ENCODE data around the gene XKR8.

Gene XKR8

DNA sequence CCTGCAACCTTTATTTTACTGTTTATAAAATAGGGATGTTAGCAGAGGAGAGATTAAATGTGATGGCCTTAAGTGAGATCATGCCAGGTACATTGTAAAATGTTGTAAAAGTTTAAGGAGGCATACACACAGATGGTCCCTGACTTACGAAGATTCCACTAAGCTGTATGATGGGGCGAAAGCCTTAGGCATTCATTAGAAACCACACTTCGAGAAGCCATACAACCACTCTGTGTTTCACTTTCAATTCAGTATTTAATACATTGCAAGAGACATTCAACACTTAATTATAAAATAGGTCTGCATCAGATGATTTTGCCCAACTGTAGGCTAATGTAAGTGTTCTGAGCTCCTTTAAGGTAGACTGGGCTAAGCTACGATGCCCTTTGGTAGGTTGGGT, 21.3 kb upstream of the XKR8 start:
- H3K4ac ChIP-seq (ENCODE audit: low read depth, low read length) = no peak overlapping the region
- no peak for DNase-seq
- H3K27me3 ChIP-seq (ENCODE audit: insufficient read depth, low read length, poor library complexity) = no peaks in the 10 kb centered on the region
- H3K4me3 ChIP-seq (ENCODE audit: low read length) = no peak overlapping the region
- H3K27ac ChIP-seq (ENCODE audit: low read depth, low read length) = no peak overlapping the region
- no peak overlapping the region for H2BK5ac ChIP-seq (ENCODE audit: low read length)
- WGBS (ENCODE audit: extremely low coverage, insufficient coverage, low lambda C conversion rate) = no CpG with 5 or more reads among the region's 4 CpGs
- no peaks in the 10 kb centered on the region for H3K79me1 ChIP-seq (ENCODE audit: low read length)
- H4K8ac ChIP-seq (ENCODE audit: low read depth, low read length) = no peak overlapping the region
- H3K9ac ChIP-seq (ENCODE audit: low read length) = no peak overlapping the region
- peaks cover 8% of the 10 kb centered on the region for H3K4me1 ChIP-seq (ENCODE audit: control insufficient read depth, low read depth, low read length)
- H2BK15ac ChIP-seq (replicated peaks; ENCODE audit: low read depth) = no peak overlapping the region
- no peaks in the 10 kb centered on the region for H3K36me3 ChIP-seq (ENCODE audit: control insufficient read depth, insufficient read depth, low read length)
- no peak overlapping the region for H4K5ac ChIP-seq (ENCODE audit: low read length)
- H2BK120ac ChIP-seq (ENCODE audit: low read depth, low read length) = no peak overlapping the region
- H3K23ac ChIP-seq (ENCODE audit: low read length) = no peak overlapping the region
- H2AK5ac ChIP-seq (ENCODE audit: low read length) = no peak overlapping the region
- H3K18ac ChIP-seq (ENCODE audit: low read length) = no peak overlapping the region
- H3K56ac ChIP-seq (ENCODE audit: low read length) = no peak overlapping the region
- H3K4me2 ChIP-seq (ENCODE audit: low read length) = no peak overlapping the region
- H3K79me2 ChIP-seq (ENCODE audit: control insufficient read depth, insufficient read depth, low read length) = no peaks in the 10 kb centered on the region

DNA sequence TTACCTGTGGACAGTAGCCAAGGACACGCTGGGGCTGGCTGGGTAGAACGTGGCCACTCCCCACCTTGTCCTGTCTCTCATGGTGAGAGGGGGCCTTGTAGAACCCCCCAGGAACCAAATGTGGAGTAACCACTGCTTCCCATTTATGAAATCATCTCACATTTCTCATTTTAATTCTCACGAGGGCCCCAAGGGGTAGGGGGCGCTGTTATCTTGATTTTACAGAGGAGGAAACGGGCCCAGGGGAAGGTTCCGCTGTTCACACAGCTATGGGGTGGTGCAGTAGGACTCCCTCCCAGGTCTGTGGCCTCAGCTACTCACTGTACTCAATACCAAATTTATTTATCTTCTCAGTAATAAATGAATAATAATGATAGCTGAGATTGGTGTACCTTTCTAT, 19.5 kb upstream of the XKR8 start:
- Histone ChIP-seq H3K4me3 (ENCODE audit: low read length) (no peak overlapping the region), H3K27me3 (ENCODE audit: insufficient read depth, low read length, poor library complexity) (no peaks in the 10 kb centered on the region), H3K79me1 (ENCODE audit: low read length) (no peaks in the 10 kb centered on the region), H3K27ac (ENCODE audit: low read depth, low read length) (no peak overlapping the region), H3K56ac (ENCODE audit: low read length) (peak overlapping the region; percentile 25), H3K4me2 (ENCODE audit: low read length) (no peak overlapping the region), H2AK5ac (ENCODE audit: low read length) (no peak overlapping the region), H3K4me1 (ENCODE audit: control insufficient read depth, low read depth, low read length) (peaks cover 6% of the 10 kb centered on the region), H2BK120ac (ENCODE audit: low read depth, low read length) (no peak overlapping the region), H3K23ac (ENCODE audit: low read length) (no peak overlapping the region), H3K9ac (ENCODE audit: low read length) (no peak overlapping the region), H3K36me3 (ENCODE audit: control insufficient read depth, insufficient read depth, low read length) (no peaks in the 10 kb centered on the region), H3K4ac (ENCODE audit: low read depth, low read length) (no peak overlapping the region), H2BK5ac (ENCODE audit: low read length) (no peak overlapping the region), H3K79me2 (ENCODE audit: control insufficient read depth, insufficient read depth, low read length) (no peaks in the 10 kb centered on the region), H3K18ac (ENCODE audit: low read length) (no peak overlapping the region), H2BK15ac (replicated peaks; ENCODE audit: low read depth) (no peak overlapping the region), H4K8ac (ENCODE audit: low read depth, low read length) (no peak overlapping the region), H4K5ac (ENCODE audit: low read length) (no peak overlapping the region)
- peak; percentile 42 for DNase-seq
- no CpG with 5 or more reads among the region's 6 CpGs for WGBS (ENCODE audit: extremely low coverage, insufficient coverage, low lambda C conversion rate)

DNA sequence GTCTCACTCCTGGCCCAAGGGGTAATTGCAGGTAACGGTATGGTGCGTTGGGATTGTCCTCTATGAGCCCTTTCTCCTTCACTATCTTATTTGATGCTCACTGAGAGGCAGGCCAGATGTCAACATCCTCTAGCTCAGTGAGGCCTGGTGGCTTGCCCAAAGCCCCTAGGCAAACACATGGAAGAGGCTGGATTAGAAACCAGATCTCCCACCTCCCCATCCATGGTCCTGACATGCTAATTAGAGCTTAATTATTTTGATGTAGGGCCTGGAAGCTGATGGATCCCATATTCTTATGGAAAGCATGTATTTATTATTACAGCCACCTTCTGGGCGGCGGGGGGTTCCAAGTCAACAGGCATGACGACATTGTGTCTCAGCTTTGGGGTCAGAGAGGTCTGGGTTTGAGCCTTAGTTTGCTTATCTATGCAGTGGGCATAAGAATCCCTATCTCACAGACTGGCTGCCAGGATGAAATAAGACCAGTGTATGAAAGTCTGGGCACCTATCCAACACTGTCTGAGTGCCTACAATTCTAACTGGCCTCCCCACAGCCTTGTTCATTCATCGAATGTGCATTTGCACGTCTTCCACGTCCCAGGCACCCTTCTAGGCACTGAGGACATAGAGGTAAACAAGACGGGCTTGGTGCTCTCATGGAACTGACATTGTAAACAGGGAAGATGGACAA, 18.8 kb upstream of the XKR8 start:
- Histone ChIP-seq H3K79me1 (ENCODE audit: low read length) (no peaks in the 10 kb centered on the region), H3K36me3 (ENCODE audit: control insufficient read depth, insufficient read depth, low read length) (no peaks in the 10 kb centered on the region), H3K4ac (ENCODE audit: low read depth, low read length) (no peak overlapping the region), H2AK5ac (ENCODE audit: low read length) (no peak overlapping the region), H3K56ac (ENCODE audit: low read length) (no peak overlapping the region), H3K23ac (ENCODE audit: low read length) (no peak overlapping the region), H3K4me1 (ENCODE audit: control insufficient read depth, low read depth, low read length) (peaks cover 2% of the 10 kb centered on the region), H3K4me2 (ENCODE audit: low read length) (no peak overlapping the region), H3K4me3 (ENCODE audit: low read length) (no peak overlapping the region), H2BK120ac (ENCODE audit: low read depth, low read length) (no peak overlapping the region), H2BK5ac (ENCODE audit: low read length) (no peak overlapping the region), H3K27ac (ENCODE audit: low read depth, low read length) (no peak overlapping the region), H3K27me3 (ENCODE audit: insufficient read depth, low read length, poor library complexity) (no peaks in the 10 kb centered on the region), H2BK15ac (replicated peaks; ENCODE audit: low read depth) (no peak overlapping the region), H4K5ac (ENCODE audit: low read length) (no peak overlapping the region), H3K18ac (ENCODE audit: low read length) (no peak overlapping the region), H3K79me2 (ENCODE audit: control insufficient read depth, insufficient read depth, low read length) (no peaks in the 10 kb centered on the region), H4K8ac (ENCODE audit: low read depth, low read length) (no peak overlapping the region), H3K9ac (ENCODE audit: low read length) (no peak overlapping the region)
- WGBS (ENCODE audit: extremely low coverage, insufficient coverage, low lambda C conversion rate) = no CpG with 5 or more reads among the region's 9 CpGs
- no peak for DNase-seq

DNA sequence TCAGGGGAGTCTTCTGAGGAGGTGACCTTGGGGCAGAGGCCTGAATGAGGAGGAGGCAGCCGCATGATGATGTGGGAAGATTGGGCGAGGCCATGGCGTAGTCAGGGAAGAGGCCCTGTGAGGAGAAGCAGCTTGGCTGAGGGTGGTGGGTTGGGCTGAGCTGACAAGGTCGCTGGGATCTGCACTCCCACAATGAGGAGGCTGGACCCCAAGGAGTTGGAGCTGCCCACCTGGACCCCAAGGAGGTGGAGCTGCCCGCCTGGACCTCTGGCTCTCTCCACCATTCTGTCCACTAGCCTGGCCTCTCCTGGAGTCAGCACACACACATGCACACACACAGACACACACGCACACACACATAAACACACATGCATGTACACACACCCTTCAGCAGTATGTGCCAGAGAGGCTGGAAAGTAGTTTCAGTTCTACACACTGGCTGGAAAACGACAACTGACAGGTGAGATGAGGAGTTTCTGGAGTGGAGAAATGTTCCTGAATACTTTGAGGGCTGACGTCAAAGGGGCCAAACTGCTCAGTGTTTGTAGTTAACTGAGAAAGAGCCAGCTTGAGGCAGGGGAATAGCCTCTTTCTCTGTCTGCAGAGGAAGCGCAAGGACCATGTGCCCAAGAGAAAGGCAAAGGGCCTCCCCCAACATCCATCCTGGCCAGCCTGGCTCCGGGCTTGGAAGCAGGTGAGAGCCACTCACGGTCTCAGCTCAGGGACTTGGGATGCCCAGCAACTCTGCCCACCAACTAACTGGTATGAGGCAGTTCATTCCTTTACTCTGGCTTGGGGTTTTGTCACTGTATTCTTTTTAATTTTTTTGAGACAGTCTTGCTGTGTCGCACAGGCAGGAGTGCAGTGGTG, 17.9 kb upstream of the XKR8 start:
- peaks cover 2% of the 10 kb centered on the region for H3K4me1 ChIP-seq (ENCODE audit: control insufficient read depth, low read depth, low read length)
- no CpG with 5 or more reads among the region's 12 CpGs for WGBS (ENCODE audit: extremely low coverage, insufficient coverage, low lambda C conversion rate)
- no peak overlapping the region for H4K5ac ChIP-seq (ENCODE audit: low read length)
- no peaks in the 10 kb centered on the region for H3K36me3 ChIP-seq (ENCODE audit: control insufficient read depth, insufficient read depth, low read length)
- no peak overlapping the region for H3K9ac ChIP-seq (ENCODE audit: low read length)
- no peak overlapping the region for H3K4me2 ChIP-seq (ENCODE audit: low read length)
- DNase-seq = no peak
- H2BK5ac ChIP-seq (ENCODE audit: low read length) = no peak overlapping the region
- H3K56ac ChIP-seq (ENCODE audit: low read length) = no peak overlapping the region
- H2AK5ac ChIP-seq (ENCODE audit: low read length) = no peak overlapping the region
- H3K4me3 ChIP-seq (ENCODE audit: low read length) = no peak overlapping the region
- no peak overlapping the region for H4K8ac ChIP-seq (ENCODE audit: low read depth, low read length)
- H3K79me2 ChIP-seq (ENCODE audit: control insufficient read depth, insufficient read depth, low read length) = no peaks in the 10 kb centered on the region
- H3K27me3 ChIP-seq (ENCODE audit: insufficient read depth, low read length, poor library complexity) = no peaks in the 10 kb centered on the region
- no peaks in the 10 kb centered on the region for H3K79me1 ChIP-seq (ENCODE audit: low read length)
- H2BK120ac ChIP-seq (ENCODE audit: low read depth, low read length) = no peak overlapping the region
- H2BK15ac ChIP-seq (replicated peaks; ENCODE audit: low read depth) = no peak overlapping the region
- no peak overlapping the region for H3K27ac ChIP-seq (ENCODE audit: low read depth, low read length)
- no peak overlapping the region for H3K4ac ChIP-seq (ENCODE audit: low read depth, low read length)
- H3K23ac ChIP-seq (ENCODE audit: low read length) = no peak overlapping the region
- no peak overlapping the region for H3K18ac ChIP-seq (ENCODE audit: low read length)

DNA sequence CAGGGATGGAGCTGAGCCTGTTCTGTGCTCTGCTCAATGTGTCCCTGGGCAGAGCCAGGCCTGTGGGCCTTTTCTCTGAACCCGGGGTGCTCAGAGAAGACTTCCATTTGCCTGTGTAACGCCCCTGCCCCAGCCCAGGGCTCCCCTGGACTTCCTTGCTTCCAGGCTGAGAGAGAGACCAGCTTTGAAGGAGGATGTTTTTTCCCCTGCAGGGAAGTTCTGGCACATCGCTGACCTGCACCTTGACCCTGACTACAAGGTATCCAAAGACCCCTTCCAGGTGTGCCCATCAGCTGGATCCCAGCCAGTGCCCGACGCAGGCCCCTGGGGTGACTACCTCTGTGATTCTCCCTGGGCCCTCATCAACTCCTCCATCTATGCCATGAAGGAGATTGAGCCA, 14.8 kb upstream of the XKR8 start:
- H2AK5ac ChIP-seq (ENCODE audit: low read length) = no peak overlapping the region
- no peaks in the 10 kb centered on the region for H3K4me1 ChIP-seq (ENCODE audit: control insufficient read depth, low read depth, low read length)
- no peak overlapping the region for H2BK120ac ChIP-seq (ENCODE audit: low read depth, low read length)
- H4K8ac ChIP-seq (ENCODE audit: low read depth, low read length) = no peak overlapping the region
- H4K5ac ChIP-seq (ENCODE audit: low read length) = no peak overlapping the region
- no peak overlapping the region for H3K9ac ChIP-seq (ENCODE audit: low read length)
- no peaks in the 10 kb centered on the region for H3K79me2 ChIP-seq (ENCODE audit: control insufficient read depth, insufficient read depth, low read length)
- no peak overlapping the region for H3K4me2 ChIP-seq (ENCODE audit: low read length)
- no peaks in the 10 kb centered on the region for H3K27me3 ChIP-seq (ENCODE audit: insufficient read depth, low read length, poor library complexity)
- no peaks in the 10 kb centered on the region for H3K36me3 ChIP-seq (ENCODE audit: control insufficient read depth, insufficient read depth, low read length)
- H3K56ac ChIP-seq (ENCODE audit: low read length) = no peak overlapping the region
- WGBS (ENCODE audit: extremely low coverage, insufficient coverage, low lambda C conversion rate) = no CpG with 5 or more reads among the region's 5 CpGs
- DNase-seq = no peak
- H3K4me3 ChIP-seq (ENCODE audit: low read length) = no peak overlapping the region
- H3K18ac ChIP-seq (ENCODE audit: low read length) = no peak overlapping the region
- no peak overlapping the region for H2BK15ac ChIP-seq (replicated peaks; ENCODE audit: low read depth)
- H3K23ac ChIP-seq (ENCODE audit: low read length) = no peak overlapping the region
- no peak overlapping the region for H2BK5ac ChIP-seq (ENCODE audit: low read length)
- H3K27ac ChIP-seq (ENCODE audit: low read depth, low read length) = no peak overlapping the region
- H3K79me1 ChIP-seq (ENCODE audit: low read length) = no peaks in the 10 kb centered on the region
- H3K4ac ChIP-seq (ENCODE audit: low read depth, low read length) = no peak overlapping the region

All from mesendoderm (in vitro differentiated cells).